GM12865 (cell line): ENCODE measurements around the gene TAF7.
A peak's percentile ranks its signal among the peaks of the same experiment; 100 is the strongest.
"Not testable (repeated sequence)": the region's sequence is repeated elsewhere in the genome, so short reads cannot be mapped to it uniquely, and the experiment has no call there.

Experiments
- DNase-seq: peaks from one replicate; pipeline ENCODE4 v3.0.0; 2010; ENCODE audit warnings: low read depth
- H3K4me3 ChIP-seq: 2 replicates; pipeline ENCODE4 v1.5.1; 2011; ENCODE audit warnings: mild to moderate bottlenecking, low read depth, low read length, control low read depth
- CTCF ChIP-seq: IDR thresholded peaks from 2 replicates; pipeline ENCODE4 v1.5.1; 2011; ENCODE audit warnings: low read length, control low read depth, low read depth, inconsistent platforms; ENCODE audit not compliant: insufficient read depth; ENCODE audit errors: missing control alignments

Gene TAF7

GRCh38 chr5:141330299-141331080 is 9.9 kb upstream of the TAF7 start, which contains the start of gene PCDHGA1:
Gene PCDHGA1, plus strand, starts transcription at chr5:141330514.
- peak; percentile 55 for TF ChIP-seq CTCF
- DNase-seq, result peak; percentile 69
- peak within 1 kb of the TSS; percentile 38 for H3K4me3 ChIP-seq

GRCh38 chr5:141328231-141328630 is 7.6 kb upstream of the TAF7 start:
- TF ChIP-seq CTCF, result no peak
- no peak for DNase-seq
- no peak overlapping the region for H3K4me3 ChIP-seq

- TF ChIP-seq CTCF, result peak; percentile 57
- peak; percentile 79 for DNase-seq
- peak overlapping the region; percentile 68 for H3K4me3 ChIP-seq
Observed at GRCh38 chr5:141326088-141326854, 5.7 kb upstream of the TAF7 start.

GRCh38 chr5:141322261-141322660 is 1.7 kb upstream of the TAF7 start:
- no peak overlapping the region for H3K4me3 ChIP-seq
- DNase-seq, result no peak
- TF ChIP-seq CTCF, result no peak

- no peak for TF ChIP-seq CTCF
Observed at GRCh38 chr5:141319699-141320098, 885 bp downstream of the TAF7 start.

GRCh38 chr5:141319202-141319601 is 1.4 kb downstream of the TAF7 start:
- TF ChIP-seq CTCF, result no peak
- H3K4me3 ChIP-seq, result no peak overlapping the region
- DNase-seq, result no peak

More at GRCh38 chr5:141319699-141320098, 885 bp downstream of the TAF7 start:
- peak overlapping the region; percentile 92 for H3K4me3 ChIP-seq
- no peak for DNase-seq

- not testable (repeated sequence) for H3K4me3 ChIP-seq, DNase-seq
Observed at GRCh38 chr5:141316963-141317362, 3.6 kb downstream of the TAF7 start.
